ENCODE results near the gene MGP. TPM values are rescaled to one million over a fixed set of nuclear protein-coding genes. Genes with fewer than 3 reads are reported as not detected.

Gene MGP
- total and polyA plus RNA-seq, 2 of the 13 experiments (the other 11 are each of a cell fraction or from before 2014, with no cell fraction given) = not detected

DNA sequence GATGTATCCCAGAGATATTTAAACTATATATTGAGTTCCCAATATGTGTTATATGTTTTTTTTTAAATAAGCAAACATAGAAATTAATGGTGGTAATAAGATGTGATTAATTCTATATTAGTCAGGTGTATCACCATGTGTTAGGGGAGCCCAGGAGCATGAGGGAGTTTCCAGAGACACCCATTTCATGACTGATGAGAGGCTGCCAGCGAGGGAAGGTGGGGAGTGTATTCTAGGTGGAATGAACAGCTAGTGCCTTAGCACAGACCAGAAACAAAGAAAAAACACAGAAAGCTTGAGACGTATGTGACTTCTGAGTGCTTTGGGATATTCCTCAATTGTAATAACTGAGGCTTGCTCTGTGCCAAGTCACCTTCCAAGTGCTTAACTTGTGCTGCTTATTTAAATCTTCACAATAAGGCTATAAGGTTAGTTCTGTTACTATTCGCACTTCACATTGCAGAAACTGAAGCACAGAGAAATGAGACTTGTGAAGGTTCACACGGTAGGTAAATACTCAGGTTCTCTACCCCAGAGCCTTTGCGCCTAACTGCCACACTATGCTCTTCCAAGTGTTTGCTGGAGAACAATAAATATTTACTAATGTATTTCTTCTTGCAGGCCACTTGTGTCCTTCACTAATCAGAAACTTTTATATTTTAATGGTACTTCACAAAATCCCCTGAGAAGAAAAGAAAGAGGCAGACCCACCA, 17.9 kb upstream of the MGP start (continued):
- no peak for TF ChIP-seq MYNN (CRISPR knock-in tag; IDR thresholded peaks at IDR 0.05; ENCODE audit: low read depth)
- TF ChIP-seq CC2D1A (CRISPR knock-in tag; IDR thresholded peaks at IDR 0.05) = no peak
- no peak for TF ChIP-seq ZNF709 (CRISPR knock-in tag; IDR thresholded peaks at IDR 0.05)
- TF ChIP-seq HNRNPUL1 (IDR thresholded peaks at IDR 0.05; ENCODE audit: low read depth, low read length) = no peak
- TF ChIP-seq ZNF335 (CRISPR knock-in tag; IDR thresholded peaks at IDR 0.05) = no peak
- TF ChIP-seq, protein P1, sequence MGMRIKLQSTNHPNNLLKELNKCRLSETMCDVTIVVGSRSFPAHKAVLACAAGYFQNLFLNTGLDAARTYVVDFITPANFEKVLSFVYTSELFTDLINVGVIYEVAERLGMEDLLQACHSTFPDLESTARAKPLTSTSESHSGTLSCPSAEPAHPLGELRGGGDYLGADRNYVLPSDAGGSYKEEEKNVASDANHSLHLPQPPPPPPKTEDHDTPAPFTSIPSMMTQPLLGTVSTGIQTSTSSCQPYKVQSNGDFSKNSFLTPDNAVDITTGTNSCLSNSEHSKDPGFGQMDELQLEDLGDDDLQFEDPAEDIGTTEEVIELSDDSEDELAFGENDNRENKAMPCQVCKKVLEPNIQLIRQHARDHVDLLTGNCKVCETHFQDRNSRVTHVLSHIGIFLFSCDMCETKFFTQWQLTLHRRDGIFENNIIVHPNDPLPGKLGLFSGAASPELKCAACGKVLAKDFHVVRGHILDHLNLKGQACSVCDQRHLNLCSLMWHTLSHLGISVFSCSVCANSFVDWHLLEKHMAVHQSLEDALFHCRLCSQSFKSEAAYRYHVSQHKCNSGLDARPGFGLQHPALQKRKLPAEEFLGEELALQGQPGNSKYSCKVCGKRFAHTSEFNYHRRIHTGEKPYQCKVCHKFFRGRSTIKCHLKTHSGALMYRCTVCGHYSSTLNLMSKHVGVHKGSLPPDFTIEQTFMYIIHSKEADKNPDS (CRISPR knock-in tag; IDR thresholded peaks at IDR 0.05) = no peak
- TF ChIP-seq CEBPB (IDR thresholded peaks at IDR 0.05; ENCODE audit: borderline replicate concordance, low read depth, low read length) = no peak
- no peak for TF ChIP-seq ZNF792 (CRISPR knock-in tag; IDR thresholded peaks at IDR 0.05)

DNA sequence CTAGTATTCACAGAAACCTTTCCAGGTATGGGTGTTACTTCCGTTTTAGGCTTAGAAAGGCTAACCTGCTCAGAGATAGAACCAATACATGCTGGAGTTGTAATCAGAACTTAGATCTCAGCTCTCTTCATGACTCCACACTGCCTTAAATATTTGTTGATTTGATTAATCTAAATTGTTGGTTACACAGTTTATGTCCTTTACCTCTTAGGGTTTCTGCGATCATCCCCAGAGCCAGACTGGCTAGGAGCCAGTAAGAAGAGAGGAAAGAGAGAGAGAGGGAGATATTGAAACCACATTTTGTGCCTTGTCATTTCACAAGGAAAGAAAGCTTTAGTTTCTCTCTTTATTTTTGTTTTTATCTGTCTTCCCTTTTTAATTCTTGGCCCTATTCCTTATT, 16.8 kb upstream of the MGP start:
- H3K4me2 ChIP-seq (ENCODE audit: low read depth, low read length) = no peak overlapping the region
- ChIA-PET POLR2A (no interaction called here), CTCF (ENCODE audit: low intra/inter-chr PET ratio, low total read pairs) (no interaction called here)
- H3K4me1 ChIP-seq (ENCODE audit: insufficient read depth, low read length) = no peaks in the 10 kb centered on the region
- no peaks in the 10 kb centered on the region for H3K27me3 ChIP-seq (ENCODE audit: control insufficient read depth in 1 of 2, insufficient read depth in 2 of 2, low read length in 2 of 2)
- TF ChIP-seq, protein P2, sequence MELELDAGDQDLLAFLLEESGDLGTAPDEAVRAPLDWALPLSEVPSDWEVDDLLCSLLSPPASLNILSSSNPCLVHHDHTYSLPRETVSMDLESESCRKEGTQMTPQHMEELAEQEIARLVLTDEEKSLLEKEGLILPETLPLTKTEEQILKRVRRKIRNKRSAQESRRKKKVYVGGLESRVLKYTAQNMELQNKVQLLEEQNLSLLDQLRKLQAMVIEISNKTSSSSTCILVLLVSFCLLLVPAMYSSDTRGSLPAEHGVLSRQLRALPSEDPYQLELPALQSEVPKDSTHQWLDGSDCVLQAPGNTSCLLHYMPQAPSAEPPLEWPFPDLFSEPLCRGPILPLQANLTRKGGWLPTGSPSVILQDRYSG (CRISPR knock-in tag; IDR thresholded peaks at IDR 0.05) = no peak
- TF ChIP-seq ZNF772 (CRISPR knock-in tag; IDR thresholded peaks at IDR 0.05) = no peak
- TF ChIP-seq NR1H2 (CRISPR knock-in tag; IDR thresholded peaks at IDR 0.05; ENCODE audit: borderline replicate concordance, low read depth) = no peak
- TF ChIP-seq KDM2A (CRISPR knock-in tag; IDR thresholded peaks at IDR 0.05; ENCODE audit: borderline replicate concordance, low read depth) = no peak
- TF ChIP-seq, protein P3, sequence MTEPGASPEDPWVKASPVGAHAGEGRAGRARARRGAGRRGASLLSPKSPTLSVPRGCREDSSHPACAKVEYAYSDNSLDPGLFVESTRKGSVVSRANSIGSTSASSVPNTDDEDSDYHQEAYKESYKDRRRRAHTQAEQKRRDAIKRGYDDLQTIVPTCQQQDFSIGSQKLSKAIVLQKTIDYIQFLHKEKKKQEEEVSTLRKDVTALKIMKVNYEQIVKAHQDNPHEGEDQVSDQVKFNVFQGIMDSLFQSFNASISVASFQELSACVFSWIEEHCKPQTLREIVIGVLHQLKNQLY (CRISPR knock-in tag; IDR thresholded peaks at IDR 0.05) = no peak
- no peak for TF ChIP-seq BHLHE40 (IDR thresholded peaks at IDR 0.05; ENCODE audit: low read length)
- BruUV-seq (replicated peaks) = no TSS peak
- no peaks in the 10 kb centered on the region for H3K79me2 ChIP-seq (ENCODE audit: insufficient read depth, low read length)
- H2AFZ ChIP-seq (ENCODE audit: low read length) = no peak overlapping the region
- H3K27ac ChIP-seq (ENCODE audit: extremely low read length, insufficient read depth, low read length) = no peak overlapping the region
- H3K9me3 ChIP-seq (ENCODE audit: low read length) = no peaks in the 10 kb centered on the region
- WGBS (ENCODE audit: low lambda C conversion rate) = 58% methylated on average over 2 of the region's 2 CpGs
- H4K20me1 ChIP-seq (ENCODE audit: insufficient read depth, low read length) = no peaks in the 10 kb centered on the region
- in situ Hi-C loops (cut with HindIII; ENCODE audit: extremely low pct_ligation_motif_present, low pct_unique_long_range_greater_than_20kb) (no loop called here), intact Hi-C loops (cut with micrococcal nuclease; ENCODE audit: unreplicated experiment) (no loop called here)
- no peak overlapping the region for H3K4me3 ChIP-seq (replicated peaks in 1 of 3; ENCODE audit: insufficient read depth in 1 of 3, low read depth in 2 of 3, low read length in 3 of 3)
- no peak overlapping the region for H3K9ac ChIP-seq (ENCODE audit: insufficient read depth, low read depth, low read length)
- ATAC-seq = no peak
- no peaks in the 10 kb centered on the region for H3K36me3 ChIP-seq (replicated peaks in 1 of 2; ENCODE audit: control insufficient read depth in 1 of 2, insufficient read depth in 2 of 2, low read length in 2 of 2)
- FAIRE-seq = no peak
- no peak for DNase-seq (ENCODE audit: low spot score)
